LNCAP (cell line): ENCODE results near the gene CLEC18A.

Experiments used
- CTCF ChIP-seq: fragments of 450-650 bp; IDR thresholded peaks from 2 replicates; pipeline ENCODE4 v1.5.1; 2017; ENCODE audit warnings: mild to moderate bottlenecking

The CLEC18A gene

GRCh38 chr16:69910964-69911363 lies 40.2 kb upstream of the CLEC18A start:
- TF ChIP-seq CTCF = no peak

DNA sequence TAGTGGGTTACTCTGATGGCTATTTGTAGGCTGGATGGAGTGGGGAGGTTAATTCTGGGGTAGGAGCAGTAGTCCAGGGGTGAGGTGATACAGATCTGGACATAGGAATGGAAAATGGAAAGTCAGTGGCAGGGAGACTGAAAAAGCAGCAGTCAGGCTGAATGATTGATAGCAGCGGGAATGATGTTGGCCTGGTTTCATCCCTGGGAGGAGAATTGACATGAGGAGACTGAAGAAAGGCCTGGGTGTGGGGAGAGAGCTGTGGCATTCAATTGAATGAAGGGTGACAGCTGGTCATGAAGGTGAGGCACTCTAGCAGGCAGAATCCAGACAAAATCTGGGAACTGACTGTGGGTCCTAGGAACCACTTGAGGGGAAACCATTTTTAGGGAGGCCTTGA lies 34.7 kb upstream of the CLEC18A start:
- no peak for TF ChIP-seq CTCF

DNA sequence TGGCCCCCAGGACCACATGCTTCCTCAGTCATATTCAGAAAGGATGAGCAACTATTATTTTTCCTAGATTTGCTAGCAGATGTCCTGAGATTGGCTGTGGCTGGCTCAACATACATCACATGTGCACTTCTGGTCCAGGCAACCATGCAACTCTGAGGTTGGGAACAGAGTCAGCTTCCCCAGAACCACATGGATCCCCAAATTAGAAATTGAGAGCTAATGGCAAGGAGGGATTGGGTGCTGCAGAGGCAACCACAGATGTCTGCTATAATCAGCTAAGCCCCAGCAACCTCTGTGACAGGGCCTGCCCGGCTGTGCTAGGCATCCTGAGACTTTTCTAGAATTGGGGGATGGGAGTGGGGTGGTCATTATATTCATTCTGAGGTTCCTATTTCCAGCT lies 33.8 kb upstream of the CLEC18A start:
- no peak for TF ChIP-seq CTCF

DNA sequence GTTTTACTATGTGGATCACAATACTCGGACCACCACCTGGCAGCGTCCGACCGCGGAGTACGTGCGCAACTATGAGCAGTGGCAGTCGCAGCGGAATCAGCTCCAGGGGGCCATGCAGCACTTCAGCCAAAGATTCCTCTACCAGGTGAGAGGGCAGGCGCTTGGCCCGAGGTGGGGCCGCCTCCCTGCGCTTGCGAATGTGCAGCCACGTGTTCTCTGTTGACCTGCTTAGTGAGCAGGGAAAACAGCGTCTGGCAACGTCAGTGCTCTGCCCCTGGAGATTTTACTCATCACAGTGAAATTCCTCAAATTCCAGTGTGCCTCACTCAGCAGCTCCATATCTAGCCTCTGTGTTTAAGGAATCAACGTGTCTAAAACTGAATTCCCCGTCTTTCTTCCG lies 33.4 kb upstream of the CLEC18A start:
- TF ChIP-seq CTCF = no peak

DNA sequence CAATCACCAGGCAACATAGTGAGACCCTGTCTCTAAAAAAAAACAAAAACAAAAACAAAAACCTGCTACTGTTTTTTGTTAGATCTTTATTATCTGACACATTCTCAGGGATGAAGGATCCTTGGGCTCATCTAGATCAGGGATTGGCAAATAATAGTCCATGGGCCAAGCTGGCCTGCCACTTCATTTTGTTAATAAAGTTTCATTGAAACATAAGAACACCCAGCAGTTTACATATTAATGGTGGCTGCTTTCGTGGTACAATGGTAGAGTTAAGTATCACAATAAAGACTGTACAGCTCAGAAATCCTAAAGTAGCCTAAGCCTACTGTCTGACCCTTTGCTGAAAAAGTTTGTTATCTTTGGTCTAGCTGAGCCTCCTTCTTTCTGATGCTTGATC lies 32.9 kb upstream of the CLEC18A start:
- no peak for TF ChIP-seq CTCF

- TF ChIP-seq CTCF = no peak
Observed at GRCh38 chr16:69921127-69921526, 30.0 kb upstream of the CLEC18A start.

DNA sequence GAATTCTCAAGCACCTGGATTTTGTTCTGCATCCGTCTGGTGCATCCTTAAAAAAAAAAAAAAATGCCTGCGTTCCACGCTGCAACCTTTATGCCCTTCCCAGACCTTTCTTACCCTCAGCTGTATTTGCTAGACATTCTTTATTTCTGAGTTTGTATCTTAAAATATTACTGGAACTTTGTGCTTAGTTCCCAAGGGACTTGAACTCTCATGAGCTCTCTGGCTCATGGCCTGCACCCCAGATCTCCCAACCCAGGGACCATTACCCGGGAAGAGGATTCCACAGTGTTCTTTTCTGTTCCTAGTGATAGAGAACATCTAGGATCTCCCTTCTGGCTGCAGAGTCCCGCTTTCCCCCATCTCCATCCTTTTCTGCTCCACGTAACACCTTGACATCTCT lies 28.9 kb upstream of the CLEC18A start:
- no peak for TF ChIP-seq CTCF

DNA sequence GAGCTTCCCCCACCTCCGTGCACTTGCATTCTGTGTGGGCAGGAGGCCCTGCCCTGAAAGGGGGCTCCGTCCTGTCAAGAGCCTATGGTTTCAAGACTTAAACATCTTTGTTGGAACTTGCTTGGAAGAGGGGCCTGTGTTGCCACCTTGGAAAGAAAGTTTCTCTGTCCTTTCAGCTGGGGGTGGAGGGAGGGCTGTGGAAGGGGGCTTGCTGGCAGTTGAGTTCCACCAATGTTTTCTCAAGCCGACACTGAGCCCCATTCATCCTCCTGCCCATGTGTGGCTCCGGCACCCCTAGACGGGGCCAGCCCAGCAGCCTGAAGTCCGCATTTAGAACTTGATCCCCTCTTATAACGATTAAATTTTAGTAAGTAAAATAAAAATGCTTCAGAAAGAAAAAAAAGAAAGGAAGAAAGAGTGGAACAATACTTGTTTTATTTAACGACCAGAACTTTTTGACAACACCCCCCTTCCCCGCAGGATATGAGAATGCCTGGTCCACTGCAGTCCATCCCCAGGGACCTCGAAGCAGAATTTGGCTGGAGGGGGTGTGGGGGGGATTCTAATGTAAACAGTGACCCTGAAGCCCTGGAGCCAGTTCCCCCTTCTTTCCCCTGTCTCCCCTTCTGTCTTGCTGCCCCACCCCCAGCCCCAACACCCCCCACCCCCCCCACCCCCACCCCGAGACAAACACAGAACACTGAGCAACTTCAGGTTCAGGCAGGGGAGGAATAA lies 26.9 kb upstream of the CLEC18A start:
- TF ChIP-seq CTCF = no peak
